ENCODE results near the gene PPP2R5D. TPM values are rescaled to one million over a fixed set of nuclear protein-coding genes. Genes with fewer than 3 reads are reported as not detected.
A peak's percentile ranks its signal among the peaks of the same experiment; 100 is the strongest.

PPP2R5D gene
- total and polyA plus RNA-seq, 12 donors: 23.9 to 47.1 (median 31.8) TPM

DNA sequence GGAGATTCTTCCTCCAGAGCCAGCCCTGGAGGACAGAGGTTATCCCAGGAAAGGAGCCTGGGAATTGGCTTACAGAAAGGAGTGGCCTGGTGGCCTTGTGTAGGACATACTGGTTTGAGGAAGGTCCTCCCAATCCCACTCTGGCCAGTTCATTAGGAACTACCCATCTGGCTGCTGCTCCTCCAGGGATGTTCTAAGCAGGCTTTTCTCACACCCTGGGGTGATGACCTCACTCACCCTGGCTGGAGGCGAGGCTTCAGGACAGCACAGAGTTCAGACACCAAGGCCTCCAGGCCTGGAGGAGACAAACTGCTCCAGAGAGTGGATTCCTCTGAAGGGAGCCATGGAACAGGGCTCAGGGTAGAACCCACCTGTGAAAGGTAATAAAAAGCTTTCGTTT lies 14.9 kb upstream of the PPP2R5D start:
- Histone ChIP-seq H3K27ac (no peak overlapping the region), H3K4me3 (no peak overlapping the region), H3K36me3 (peaks cover 0 to 77% (median 25%) of the 10 kb centered on the region in 9 donors), H3K9me3 (no peaks in the 10 kb centered on the region), H3K4me1 (peaks cover 0 to 12% (median 4%) of the 10 kb centered on the region in 9 donors), H3K27me3 (no peaks in the 10 kb centered on the region)
- DNase-seq: no peak
- TF ChIP-seq, protein P1, sequence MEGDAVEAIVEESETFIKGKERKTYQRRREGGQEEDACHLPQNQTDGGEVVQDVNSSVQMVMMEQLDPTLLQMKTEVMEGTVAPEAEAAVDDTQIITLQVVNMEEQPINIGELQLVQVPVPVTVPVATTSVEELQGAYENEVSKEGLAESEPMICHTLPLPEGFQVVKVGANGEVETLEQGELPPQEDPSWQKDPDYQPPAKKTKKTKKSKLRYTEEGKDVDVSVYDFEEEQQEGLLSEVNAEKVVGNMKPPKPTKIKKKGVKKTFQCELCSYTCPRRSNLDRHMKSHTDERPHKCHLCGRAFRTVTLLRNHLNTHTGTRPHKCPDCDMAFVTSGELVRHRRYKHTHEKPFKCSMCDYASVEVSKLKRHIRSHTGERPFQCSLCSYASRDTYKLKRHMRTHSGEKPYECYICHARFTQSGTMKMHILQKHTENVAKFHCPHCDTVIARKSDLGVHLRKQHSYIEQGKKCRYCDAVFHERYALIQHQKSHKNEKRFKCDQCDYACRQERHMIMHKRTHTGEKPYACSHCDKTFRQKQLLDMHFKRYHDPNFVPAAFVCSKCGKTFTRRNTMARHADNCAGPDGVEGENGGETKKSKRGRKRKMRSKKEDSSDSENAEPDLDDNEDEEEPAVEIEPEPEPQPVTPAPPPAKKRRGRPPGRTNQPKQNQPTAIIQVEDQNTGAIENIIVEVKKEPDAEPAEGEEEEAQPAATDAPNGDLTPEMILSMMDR (IDR thresholded peaks at IDR 0.05): no peak
- intact Hi-C loops (cut with DNase I): no loop called here
- WGBS, 2 donors: 90 to 91% methylated on average over 2 of the region's 2 CpGs
- ATAC-seq: no peak

DNA sequence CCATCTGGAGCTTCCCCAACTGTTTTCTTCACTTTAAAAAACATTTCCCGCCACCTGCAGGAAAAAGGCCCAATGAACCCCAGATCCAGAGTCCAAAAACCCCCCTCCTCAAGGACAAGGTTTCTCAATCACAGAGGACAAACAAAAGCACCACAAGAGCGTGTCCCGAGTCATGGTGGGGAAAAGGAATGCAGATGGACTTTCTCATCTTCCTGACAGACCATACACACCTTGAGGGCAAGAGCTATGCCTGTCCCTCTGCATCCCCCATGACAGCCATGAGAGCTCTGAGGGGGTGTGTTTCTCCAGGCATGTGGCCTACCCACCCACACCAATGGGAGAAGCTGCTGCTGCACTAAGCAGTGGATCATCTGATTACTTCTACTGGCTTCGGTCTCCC lies 14.4 kb upstream of the PPP2R5D start:
- H3K4me3 ChIP-seq: no peak overlapping the region
- TF ChIP-seq, protein P1 (IDR thresholded peaks at IDR 0.05): no peak
- no peak overlapping the region for H3K27ac ChIP-seq
- intact Hi-C loops (cut with DNase I): loop anchor here in 3 of 10 donors (2.0 to 10.0 kb wide), 3 partner anchors 35 to 65 kb away; no protein-coding TSS in a partner anchor
- H3K27me3 ChIP-seq: no peaks in the 10 kb centered on the region
- H3K4me1 ChIP-seq: peaks cover 0 to 12% (median 4%) of the 10 kb centered on the region in 9 donors
- DNase-seq: no peak
- no peak for ATAC-seq
- 95 to 96% methylated on average over 4 of the region's 4 CpGs for WGBS, 2 donors
- H3K9me3 ChIP-seq: no peaks in the 10 kb centered on the region
- peaks cover 0 to 77% (median 25%) of the 10 kb centered on the region in 9 donors for H3K36me3 ChIP-seq

DNA sequence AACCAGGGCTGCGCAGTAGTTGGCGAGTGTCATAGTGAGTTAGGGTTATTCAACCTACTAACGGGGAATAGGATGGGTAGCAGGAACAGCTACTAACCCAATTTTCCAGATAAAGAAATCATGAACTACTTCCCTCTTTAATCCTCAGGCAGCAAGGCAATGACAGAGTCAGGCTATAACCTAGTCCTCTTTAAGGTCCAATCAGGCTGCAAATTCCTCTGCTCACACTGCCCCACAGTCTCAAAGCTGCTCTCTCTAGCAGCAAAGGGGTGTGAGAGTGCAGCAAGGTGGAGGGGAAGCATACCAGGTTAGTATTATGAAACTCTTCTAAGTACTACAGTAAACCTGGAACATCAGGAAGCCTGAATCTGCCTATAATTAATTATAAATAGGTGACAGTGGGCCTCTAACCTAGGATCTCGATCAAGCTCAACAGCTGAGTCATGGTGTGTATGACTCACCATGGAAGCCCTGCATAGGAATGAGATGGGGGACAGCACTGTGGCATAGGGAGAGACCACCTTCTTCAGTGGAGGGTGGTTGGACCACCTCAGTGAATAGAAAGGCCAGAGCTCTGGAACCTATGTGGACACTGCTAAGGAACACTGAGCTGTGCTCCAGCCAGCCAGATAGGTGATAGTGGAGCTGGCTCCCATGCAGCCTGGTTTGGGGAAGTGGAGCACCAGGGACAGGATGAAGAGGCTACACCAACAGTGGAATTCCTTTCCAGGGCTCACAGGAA lies 13.3 kb upstream of the PPP2R5D start:
- no peaks in the 10 kb centered on the region for H3K9me3 ChIP-seq
- peaks cover 0 to 12% (median 6%) of the 10 kb centered on the region in 9 donors for H3K4me1 ChIP-seq
- DNase-seq (no peak), ATAC-seq (peak in 5 of 8 donors; percentile 20 to 45 (median 37))
- H3K4me3 ChIP-seq: no peak overlapping the region
- intact Hi-C loops (cut with DNase I): loop anchor here in 3 of 10 donors (2.0 to 10.0 kb wide), 3 partner anchors 36 to 66 kb away; no protein-coding TSS in a partner anchor
- 75 to 88% methylated on average over 4 of the region's 4 CpGs for WGBS, 2 donors
- TF ChIP-seq, protein P1 (IDR thresholded peaks at IDR 0.05): no peak
- no peaks in the 10 kb centered on the region for H3K27me3 ChIP-seq
- H3K27ac ChIP-seq: no peak overlapping the region
- peaks cover 0 to 70% (median 25%) of the 10 kb centered on the region in 9 donors for H3K36me3 ChIP-seq

DNA sequence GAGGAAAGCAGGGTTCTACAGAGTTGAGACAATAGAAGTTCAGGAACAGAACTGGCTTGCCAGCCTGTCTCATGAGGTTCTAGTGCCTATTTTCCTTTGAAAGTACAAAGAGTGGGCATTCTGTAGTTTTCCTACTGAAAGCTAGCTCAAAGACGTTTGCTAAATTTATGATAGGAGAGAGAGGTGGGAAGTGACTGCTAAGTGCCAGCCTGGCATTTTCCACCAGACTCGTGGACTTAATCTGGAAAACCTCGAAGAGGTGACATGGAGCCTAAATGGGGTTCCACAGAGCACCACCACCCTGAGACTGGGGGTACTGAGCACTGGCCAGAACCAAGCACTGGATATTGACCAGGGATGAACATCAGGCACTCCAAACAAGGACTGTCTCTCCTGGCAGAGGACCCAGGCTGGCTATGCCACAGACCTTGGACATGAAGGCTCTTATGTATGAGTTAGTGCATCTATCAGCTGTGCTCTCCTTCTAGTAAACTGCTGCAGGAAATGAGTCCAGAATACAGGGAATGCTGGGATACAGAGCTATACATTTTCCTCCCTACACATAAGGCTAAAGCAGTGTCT lies 12.5 kb upstream of the PPP2R5D start:
- ATAC-seq (no peak), DNase-seq (no peak)
- no peak overlapping the region for H3K4me3 ChIP-seq
- H3K27me3 ChIP-seq: no peaks in the 10 kb centered on the region
- no peak overlapping the region for H3K27ac ChIP-seq
- WGBS, 2 donors: 69% methylated on average over 3 of the region's 3 CpGs
- H3K36me3 ChIP-seq: peaks cover 0 to 62% (median 21%) of the 10 kb centered on the region in 9 donors
- TF ChIP-seq, protein P1 (IDR thresholded peaks at IDR 0.05): no peak
- H3K9me3 ChIP-seq: no peaks in the 10 kb centered on the region
- H3K4me1 ChIP-seq: peaks cover 0 to 20% (median 7%) of the 10 kb centered on the region in 9 donors
- intact Hi-C loops (cut with DNase I): loop anchor here in 3 of 10 donors (2.0 to 10.0 kb wide), 3 partner anchors 37 to 67 kb away; no protein-coding TSS in a partner anchor

Data from heart right ventricle (tissue), 16 donors.